Measurements from ENCODE around the gene SDF2L1.

SDF2L1 gene

DNA sequence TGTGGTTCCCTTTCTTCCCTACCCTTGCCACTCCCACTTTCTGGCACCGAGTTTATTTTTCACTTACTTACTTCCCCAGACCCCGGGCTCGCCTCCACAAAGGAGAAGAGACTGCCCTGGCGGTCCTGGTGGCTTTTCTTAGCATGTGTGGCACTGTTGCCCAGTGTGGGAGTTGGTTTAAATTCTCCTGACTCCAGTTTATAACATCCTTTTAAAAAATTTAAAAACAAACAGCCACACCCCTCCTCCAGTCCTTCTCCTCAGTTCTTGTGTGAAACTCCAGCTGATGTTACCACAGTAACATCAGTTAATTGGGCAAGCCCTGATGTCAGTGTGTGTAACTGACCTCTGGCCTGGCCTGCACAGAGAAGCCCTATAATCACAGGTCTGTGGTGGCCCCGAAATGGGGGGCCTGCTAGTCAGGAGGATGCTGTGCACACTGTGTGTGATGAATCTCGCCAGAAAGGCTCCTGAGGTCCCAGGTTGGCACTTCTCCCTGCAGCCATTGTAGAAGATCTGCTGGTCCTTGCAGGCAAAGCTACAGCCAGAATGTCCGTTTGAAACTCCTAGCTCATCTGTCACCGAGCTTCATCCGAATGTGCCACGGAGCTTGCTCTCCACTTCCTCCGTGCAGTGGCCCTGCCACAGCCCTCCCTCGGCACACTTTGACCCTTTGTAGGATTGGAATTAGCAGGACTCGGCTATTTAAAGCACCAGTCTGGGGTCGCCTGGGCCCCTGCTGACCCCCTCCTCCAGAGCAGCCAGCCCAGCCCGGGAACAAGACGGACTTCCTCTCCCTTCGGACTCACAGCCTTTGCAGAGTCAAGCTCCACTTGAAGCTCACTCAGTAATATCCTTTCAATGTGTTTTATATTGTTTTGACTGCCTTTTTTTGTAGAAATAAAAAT, 19.8 kb upstream of the SDF2L1 start:
- no peak for DNase-seq

DNA sequence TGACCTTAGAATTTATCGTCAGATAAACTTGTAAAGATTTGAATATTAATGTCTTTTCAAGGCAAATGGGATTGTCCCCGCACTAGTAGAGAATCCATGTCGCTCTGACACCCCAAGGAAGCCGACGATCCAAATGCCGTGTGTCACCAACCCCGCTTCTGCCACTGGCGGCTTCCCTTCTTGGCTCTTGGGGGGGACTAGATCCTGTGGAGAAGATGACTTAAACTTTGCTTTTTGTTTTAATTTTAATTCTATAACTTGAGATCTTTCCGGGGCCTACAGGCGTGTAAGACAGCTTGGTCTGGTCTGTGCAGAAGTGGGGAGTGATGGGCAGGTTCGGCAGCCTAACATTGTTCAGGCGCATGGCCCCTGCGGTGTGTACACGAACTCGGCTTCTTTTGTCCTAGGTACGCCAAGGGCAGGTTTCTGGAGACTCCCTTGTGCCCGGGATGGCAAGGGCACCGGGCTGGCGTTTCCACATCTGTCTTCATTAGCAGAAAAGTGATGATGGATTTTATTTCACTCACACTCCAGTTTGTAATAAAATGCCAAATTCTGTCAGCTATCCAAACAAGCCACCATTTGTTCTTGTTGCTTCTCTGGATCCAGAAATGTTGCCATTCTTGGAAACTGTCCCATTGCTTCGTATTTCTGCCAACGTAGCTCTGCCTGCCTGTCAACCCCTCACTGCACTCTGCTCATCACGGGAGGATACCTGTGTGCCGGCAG, 19.0 kb upstream of the SDF2L1 start:
- DNase-seq, result no peak

DNA sequence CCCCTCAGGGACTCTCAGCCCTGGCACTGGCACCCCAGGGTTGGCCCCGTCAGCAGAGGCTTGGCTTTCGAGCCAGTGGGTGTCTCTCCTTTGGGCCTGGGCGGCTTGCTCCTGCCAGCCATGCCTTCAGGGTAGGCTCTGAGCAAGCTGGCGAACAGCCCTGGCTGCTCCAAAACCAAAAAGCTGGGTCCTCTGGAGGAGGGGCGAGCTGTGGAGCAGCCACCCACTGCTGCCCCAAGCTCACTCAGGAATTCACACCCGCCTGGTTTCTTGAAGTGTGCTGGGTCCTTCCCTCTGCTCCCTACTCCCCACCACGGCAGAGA, 18.5 kb upstream of the SDF2L1 start:
- DNase-seq, result no peak

DNA sequence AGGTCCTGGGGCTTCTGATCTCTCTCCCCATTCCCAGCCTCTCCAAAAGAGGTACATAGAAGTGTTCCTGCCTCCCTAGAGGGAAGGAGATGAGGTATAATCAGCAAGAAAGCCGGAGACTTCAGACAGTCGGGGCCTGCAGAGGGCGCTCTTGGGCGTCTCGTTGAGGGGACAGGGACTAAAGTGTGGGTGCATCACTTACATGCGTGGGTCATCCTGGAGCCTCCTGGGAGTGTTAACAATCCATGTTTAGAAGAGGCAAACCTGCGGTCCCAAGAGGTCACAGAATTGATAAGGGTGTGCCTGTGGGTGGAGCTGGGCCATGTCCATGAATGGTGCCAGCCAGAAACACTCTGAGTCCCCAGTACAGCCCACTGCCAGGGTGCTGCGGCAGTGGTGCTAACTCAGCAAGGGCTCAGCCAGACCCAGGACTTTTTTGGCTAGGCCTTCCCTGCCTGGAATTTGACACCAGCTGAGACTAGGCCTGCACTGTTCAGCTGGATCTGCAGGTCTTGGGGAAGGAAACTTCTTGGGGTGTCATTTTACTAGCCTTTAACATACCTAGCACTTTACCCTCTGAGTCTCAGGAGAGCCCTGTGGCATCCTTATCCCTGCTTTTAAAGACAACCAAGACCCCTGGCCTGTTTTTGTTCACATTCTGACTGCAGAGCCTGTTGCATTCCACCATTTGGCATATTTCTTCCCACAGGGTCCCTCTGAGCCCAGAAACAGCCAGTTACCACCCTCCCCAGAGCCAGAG, 17.8 kb upstream of the SDF2L1 start:
- peak; percentile 49 for DNase-seq

DNA sequence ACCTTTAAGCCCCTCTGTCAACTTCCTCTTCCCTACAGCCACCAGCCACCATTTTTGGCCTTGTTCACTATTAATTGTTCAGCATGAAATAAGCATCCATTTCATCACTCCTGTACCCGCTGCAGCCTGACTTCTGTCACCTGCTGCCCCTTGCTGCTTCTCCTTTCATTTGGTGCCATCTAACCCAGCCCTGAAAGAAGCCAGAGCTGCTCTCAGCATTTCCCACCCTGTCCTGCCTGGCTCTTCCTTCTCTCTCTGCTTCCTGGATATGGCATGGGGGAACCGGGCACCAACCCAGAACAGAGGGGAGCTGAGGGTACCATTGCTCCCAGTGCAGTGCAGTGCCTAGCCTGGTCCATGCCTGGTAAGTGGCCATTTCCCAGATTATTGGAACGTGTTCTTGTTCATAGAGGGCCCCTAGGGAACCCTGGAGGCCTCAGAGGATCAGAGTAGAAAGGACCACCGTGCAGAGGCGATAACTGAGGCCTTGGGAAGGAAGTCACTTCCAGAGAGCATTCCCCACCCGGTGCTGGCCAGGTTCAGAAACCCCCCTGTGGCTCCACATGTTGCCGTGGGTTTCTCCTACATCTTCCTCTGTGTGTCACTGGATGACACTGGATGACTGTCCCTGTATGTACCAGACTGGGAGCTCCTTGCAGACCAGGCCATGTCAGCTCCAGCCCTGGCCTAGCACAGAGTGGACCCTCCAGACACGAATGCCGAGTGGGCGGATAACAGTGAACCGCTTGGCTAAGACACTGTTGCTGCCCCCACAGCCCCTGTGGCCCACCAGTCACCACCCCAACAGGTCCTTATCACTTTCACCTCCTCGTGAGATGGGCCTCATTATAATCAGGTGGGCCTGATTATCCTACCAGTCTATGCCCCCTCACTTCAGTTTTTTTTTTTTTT, 17.0 kb upstream of the SDF2L1 start:
- DNase-seq, result no peak

DNA sequence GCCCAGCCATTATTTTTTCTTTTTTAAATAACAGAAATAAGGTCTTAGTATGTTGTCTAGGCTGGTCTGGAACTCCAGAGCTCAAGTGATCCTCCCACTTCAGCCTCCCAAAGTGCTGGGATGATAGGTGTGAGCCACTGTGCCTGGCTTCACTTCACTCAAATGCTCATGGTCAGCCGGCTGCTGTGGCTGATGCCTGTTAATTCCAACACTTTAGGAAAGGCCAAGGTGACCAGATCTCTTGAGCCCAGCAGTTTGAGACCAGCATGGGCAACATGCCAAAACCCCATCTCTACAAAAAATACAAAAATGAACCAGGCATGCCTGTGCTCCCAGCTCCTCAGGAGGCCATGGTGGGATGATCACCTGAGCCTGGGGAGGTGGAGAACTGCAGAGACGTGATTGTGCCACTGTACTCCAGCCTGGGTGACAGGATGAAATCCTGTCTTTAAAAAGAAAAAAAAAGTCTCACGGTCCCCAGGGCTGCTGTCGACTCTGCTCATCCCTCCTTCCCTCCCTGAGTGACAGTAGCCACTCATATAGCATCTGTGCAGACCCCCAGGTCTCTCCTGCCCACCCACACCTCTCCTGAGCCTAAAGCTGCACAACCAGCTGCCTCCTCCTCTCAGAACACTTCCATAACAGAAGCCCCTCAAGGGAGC, 15.9 kb upstream of the SDF2L1 start:
- DNase-seq, result no peak

DNA sequence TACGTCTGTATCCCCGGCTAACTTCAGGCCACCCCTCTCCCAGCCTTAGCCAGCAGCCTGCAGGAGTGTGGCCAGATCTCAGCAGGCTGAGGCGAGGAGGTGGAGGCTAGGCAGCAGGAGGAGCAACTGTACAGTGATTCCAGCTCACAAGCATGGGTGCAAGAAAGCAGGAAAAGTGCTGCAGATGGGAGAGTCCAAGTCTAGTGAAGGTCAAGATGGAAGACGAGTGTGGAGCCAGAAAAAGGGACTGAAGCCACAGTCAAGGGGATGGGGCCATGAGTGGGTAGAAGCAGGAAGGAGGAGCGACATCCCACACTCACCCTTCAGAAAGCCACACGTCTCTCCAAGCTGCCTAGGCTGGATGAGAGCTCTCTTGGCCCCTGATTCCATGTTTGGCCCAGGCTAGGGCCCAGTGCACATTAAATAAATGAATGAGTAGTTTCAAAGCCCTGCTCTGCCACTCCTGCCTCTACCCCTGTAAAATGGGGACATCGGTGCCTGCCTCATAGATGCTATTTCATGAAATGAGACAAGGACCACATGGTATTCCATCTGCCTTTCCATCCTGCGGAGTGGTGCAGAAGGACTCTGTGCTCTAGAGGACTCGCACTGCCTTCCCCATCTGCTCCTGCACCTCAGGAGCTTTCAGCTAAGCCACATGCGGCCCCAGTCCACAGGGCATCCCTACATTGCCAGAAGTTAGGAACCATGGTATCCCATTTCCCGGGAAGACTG, 15.2 kb upstream of the SDF2L1 start:
- no peak for DNase-seq

DNA sequence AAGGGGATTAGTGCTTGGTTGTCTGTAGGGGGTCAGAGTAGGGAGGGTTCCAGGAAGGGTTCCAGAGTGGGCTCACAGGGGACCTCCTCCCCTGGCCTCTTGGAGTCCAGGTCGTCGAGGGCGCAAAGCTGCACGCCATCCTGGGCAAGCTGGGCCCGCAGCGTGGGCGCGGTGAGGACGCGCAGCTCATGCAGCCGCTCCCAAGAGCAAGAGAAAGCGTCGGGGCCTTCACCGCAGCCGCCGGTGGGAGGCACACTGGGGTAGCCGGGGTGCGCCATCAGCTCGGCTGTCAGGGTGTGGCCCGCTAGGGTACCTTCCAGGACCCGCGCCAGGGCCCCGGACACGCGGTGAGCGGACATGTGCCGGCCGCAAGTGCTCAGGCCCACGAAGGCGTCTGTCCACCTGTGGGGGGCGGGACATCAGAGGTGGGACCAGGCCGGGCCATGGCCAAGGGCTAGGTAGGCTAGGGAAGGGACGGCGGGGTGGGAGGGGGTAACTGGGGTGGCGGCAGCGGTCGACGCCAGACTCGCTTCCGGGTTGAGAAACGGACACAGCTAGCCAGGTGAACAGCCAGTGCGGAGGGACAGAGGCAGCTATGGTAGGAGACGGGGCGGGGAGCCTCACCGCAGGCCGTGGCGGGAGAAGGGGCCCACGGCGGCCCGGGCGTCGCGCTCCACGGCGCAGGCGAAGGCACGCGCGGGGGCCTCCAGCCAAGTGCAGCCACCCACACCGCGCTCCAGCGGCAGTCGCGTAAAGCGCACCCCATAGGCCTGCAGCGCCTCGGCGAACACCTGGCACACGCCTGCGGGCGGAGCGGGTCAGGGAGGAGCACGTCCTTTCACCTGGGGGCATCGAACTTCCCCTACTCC, 13.5 kb upstream of the SDF2L1 start:
- no peak for DNase-seq

DNA sequence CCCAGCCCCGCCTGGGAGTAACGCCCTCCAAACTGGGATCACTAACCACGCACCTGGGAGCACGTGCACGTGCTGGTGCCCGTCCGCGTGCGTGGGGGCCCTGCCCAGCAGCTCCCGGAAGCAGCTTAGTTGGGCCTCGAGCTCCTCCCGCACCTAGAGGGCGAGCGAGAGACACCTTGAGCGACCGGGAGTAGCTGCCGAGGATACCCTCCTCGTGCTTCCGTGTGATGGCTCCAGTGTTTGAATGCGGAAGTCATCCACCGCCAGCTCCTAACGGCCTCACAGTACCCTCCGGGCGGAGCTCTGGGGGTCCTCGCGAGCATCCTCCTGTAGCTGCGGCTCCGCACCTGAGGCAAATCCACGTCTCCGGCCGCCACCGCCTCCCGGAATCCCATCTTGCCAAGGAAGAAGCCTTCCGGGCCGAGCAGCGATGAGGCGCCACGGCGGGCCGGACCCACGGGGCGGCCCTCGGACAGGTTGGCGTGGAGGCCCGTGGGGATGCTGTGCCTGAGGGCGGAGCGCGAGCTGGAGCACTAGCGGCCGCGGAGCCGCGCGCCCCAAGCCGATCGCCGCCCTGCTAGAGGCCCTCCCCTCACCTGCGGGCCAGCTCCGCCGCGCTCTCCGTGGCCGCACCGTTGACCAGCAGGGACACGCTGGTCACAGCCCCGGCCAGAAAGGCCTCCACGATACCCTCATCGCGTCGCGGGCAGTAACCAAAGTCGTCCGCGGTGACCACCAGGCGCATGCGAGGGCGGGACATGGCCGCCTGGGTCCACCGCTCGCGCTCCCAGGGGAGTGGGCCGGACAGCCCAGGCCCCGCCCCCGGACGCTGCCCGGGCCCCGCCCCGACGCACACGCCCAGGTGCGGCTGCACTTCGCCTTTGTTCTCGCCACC, 12.6 kb upstream of the SDF2L1 start, which contains the start of gene YDJC:
Gene YDJC (minus strand): TSS at position 768 of the 895 bp plus-strand sequence. CDS start 8 bp downstream, at position 760.
- DNase-seq, result peak; percentile 96

DNA sequence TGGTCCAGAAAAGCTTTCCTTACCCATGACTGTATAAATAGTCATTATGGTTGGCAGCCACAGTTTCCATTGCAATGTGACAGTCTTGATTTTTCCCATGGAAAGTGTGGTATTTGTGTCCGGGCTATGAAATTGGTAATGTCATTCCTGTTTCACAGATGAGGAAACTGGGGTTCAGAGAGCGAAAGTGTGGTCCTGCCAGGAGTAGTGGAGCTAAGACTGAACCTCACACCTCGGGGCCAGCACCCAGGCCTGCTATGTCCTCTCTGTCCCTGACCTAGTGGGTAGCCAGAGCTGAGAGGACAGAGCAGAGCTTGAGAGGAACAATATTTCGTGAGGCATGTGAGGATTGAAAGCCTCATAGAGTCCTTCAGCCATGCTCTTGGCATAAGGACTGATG, 11.1 kb upstream of the SDF2L1 start:
- no peak for DNase-seq

DNA sequence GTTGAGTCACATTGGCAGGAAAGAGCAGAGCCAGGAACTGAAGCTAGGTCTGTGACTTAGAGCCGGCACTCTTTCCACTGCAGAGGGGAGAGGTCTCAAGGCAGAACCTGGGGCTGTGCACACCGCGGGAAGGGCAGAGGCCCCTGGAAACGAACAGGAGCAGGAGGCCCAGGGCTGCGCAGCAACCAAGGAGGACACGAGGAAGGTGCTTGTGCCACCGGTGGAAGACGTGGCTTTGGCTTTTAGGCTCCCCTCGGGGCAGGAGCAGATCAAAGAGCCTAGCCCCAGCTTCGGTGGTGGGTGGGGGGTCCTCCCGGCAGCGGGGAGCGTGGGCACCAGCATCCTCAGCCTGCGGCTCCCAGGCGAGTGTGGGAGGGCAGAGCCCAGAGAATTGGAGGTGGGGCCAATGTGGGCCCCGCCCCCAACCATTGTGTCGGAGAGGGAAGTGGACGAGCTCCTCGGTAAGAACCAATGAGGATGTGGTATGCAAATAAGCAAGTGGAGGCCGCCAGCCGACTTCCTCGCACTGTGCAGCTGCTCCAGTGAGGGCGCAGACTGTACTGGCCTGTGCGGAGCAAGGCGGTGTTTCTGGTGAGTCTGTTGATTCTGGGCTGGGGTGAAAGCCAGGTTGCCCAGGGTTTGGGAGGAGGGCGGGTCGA, 9.7 kb upstream of the SDF2L1 start, which contains the start of gene CCDC116:
Gene CCDC116 (plus strand): TSS at position 524 of the 659 bp plus-strand sequence. CDS start 422 bp downstream, outside the sequence.
- peak; percentile 43 for DNase-seq

DNA sequence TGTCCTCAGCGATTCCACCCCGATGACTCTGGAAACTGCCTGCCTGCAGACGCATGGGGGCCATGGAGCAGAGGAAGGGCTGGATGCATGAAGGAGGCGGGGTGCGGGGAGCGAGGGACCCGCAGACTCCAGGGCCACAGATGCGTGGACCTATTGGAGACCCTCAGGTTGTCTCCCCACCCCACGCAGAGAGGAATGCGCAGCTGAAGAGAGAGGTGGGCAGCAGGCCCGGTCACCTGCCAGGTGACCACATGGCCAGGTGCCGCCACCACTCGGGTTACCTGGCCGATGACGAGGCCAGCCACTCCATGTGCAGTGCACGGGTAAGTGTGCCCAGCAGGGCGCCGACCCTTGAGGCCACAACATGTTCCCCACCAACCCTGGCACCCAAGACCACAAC, 9.2 kb upstream of the SDF2L1 start:
- no peak for DNase-seq

DNA sequence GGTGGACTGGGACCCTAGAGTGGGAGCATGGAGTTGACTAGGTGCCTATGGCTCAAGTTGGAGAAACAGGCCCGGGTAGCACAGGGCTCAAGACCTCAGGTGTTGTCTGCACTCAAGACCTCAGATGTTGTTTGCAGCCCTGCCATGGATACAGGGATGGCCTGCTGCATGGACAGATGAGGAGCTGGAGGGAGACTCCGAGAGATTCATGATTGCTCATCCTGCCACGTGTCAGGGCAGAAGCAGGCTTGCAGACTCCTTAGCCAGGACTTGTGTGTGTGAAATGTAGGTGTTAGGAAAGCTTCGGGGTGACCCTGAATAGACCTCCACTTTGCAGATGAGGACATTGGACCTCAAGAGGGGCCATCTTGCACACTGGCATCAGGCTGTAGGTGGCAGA, 8.6 kb upstream of the SDF2L1 start:
- DNase-seq, result no peak

DNA sequence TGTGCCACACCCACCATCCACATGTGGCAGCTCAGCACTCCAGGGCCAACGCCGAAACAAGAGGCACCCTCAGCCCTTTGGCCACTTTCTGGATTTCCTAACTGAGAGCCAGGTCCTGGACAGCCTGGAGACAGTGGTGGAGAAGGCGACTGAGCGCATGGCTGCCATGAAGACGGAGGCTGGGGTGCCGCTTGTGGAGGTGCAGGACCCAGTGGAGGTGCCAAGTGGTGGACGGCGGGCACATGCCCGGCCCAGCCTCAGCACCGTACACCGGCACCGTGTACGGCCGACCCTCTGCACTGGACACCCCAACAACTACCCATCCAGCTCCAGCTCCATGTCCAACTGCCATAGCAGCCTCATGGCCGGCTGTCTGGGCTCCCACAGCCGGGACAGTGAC, 8.0 kb upstream of the SDF2L1 start:
- no peak for DNase-seq

DNA sequence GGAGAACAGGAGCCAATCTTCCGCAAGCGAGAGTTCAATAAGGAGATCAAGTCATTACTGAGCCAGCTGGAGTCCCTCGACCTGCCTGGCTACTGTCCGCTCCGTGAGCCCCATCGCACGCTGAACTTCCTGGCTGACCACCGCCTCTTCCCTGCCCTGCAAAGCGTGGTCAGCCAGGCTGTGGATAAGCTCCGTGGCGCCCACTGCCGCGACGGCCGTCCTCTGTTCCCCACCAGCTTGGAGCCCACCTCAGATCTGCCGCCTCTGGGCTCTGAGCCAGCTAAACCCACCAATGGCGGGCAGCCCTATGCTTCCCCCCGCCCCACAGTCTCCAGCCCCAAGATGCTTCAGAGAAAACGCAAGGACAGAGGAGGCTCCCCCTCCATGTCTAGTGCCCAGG, 7.3 kb upstream of the SDF2L1 start:
- DNase-seq, result no peak

DNA sequence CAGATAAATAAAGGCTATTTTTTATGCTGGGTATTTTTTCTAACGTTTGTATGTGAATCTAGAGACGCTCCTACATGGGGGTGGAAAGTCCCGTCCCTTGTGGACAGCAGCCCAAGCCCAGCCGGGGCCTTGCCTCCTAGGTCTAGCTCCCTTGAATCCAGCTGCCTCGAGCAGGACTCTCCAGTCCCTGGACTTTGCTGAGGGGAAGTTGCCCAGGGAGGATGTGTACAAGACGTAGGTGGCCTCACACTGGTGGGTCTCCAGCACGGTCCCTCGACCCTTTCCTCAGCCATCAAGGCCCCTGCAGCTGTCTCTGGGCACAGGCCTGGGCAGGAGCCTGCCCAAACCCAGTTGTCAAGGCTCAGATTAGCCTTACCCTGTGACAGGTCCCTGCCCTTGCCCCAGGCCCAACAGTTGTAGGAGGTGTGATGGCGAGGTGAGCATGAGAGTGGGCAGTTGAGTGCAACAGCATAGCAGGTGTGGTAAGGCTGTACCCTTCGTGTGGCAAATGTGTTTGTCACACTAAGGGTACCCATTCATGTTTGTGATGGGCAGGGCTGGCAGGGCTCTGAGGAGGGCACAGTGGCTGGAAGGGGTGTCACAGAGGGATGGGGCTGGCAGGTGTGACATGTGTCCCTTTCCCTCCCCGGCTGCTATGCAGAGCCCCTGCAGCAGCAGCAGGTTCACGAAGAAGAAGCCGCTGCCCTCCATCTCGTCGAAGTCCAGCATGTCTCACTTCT, 6.2 kb upstream of the SDF2L1 start:
- DNase-seq, result no peak

DNA sequence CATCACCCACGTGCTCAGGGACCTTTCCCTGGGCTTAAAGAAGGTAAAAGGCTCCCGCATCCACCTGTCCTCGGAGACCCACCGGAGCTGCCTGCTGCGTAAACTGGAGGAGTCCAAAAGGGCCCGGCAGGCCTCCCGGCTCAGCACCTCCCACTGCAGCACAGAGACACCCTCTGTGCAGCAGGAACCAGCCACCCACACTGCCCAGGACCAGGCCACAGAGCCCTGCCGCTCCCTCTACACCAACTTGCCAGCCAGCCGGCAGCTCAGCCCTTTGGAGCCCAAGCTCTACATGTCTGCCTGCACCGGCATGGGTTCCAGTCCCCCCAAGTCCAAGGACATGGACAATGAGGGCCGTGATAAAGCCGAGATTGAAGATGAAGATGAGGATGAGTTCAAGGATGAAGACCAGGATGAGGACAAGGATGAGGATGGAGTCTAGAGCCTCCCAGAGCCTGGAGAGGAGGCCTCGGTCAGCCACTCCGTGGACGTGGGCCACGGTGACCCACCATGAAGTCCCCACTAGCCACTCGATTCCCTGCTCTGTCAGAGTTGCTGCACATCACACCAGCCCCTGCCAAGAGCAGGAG, 5.4 kb upstream of the SDF2L1 start:
- no peak for DNase-seq

Data from stimulated activated CD4-positive, alpha-beta T cell treated with anti-CD3 and anti-CD28 coated beads, Interleukin-12 subunit alpha, Interleukin-12 subunit beta, amount 100 ng/mL, for 4 hours (primary cell).